HepG2 (cell line): ENCODE measurements around the gene PDGFB. TPM values are rescaled to one million over a fixed set of nuclear protein-coding genes. Genes with fewer than 3 reads are reported as not detected.
A peak's percentile ranks its signal among the peaks of the same experiment; 100 is the strongest.

Experiments
- ATAC-seq: fragments of 200-7000 bp; cut with Tn5 transposase; 3 replicates; pipeline ENCODE4 v1.9.1; 2020; ENCODE audit warnings: mild to moderate bottlenecking, moderate library complexity
- Bru-seq: library from RNA; stranded (reverse); fragments of 400-500 nt; gene quantifications from one replicate; lab custom pipeline; 2021; lab: Mats Ljungman, UMichigan
- BruChase-seq, 2 experiments: library from RNA; stranded (reverse); fragments of 400-500 nt; gene quantifications; one replicate each; lab custom pipeline; 2021; lab: Mats Ljungman, UMichigan
- BruUV-seq: library from RNA; stranded (reverse); fragments of 400-500 nt; replicated peaks from 2 replicates; lab custom pipeline; 2021; lab: Mats Ljungman, UMichigan
- CTCF ChIA-PET: fragments of 300-600 bp; formaldehyde crosslinking; extraction: SDS; loops from one replicate; lab custom pipeline; 2021; ENCODE audit warnings: low total read pairs, inconsistent platforms, low intra/inter-chr PET ratio; lab: Yijun Ruan, JAX
- POLR2A ChIA-PET: fragments of 350-600 bp; sonication (Branson Sonifier 250); formaldehyde crosslinking; loops from one replicate; lab custom pipeline; 2020; ENCODE audit warnings: antibody characterized with exemption, inconsistent platforms; lab: Yijun Ruan, JAX
- DNase-seq: peaks from one replicate; pipeline ENCODE4 v3.0.0-alpha.2; 2015; ENCODE audit warnings: low spot score
- FAIRE-seq: peaks from 3 replicates; lab custom pipeline; 2011; peaks lifted over from hg19 to GRCh38; lab: Jason Lieb, UNC
- H2AFZ ChIP-seq: one replicate; pipeline ENCODE4 v1.6.1; 2011; ENCODE audit warnings: low read length, inconsistent platforms
- H3K27ac ChIP-seq: fragments of 300-600 bp; 3 replicates; pipeline ENCODE4 v1.8.0; 2011; ENCODE audit warnings: mixed run types, mild to moderate bottlenecking, mixed read lengths, low read length, inconsistent platforms; ENCODE audit not compliant: insufficient read depth; ENCODE audit errors: extremely low read length
- H3K27me3 ChIP-seq, 2 experiments: fragments of 200-600 bp in 1 of 2; 2 replicates in 1 of 2; 3 replicates in 1 of 2; pipeline versions ENCODE4 v1.6.0 to v1.8.0; 2011; ENCODE audit warnings: low read length in 2 of 2, mild to moderate bottlenecking in 2 of 2, moderate library complexity in 2 of 2, inconsistent platforms in 1 of 2; ENCODE audit not compliant: insufficient read depth in 2 of 2, control insufficient read depth in 1 of 2
- H3K36me3 ChIP-seq, 2 experiments: fragments of 200-600 bp in 1 of 2; replicated peaks in 1 of 2; 2 replicates in 1 of 2; 3 replicates in 1 of 2; pipeline versions ENCODE4 v1.5.1 to v1.8.0; 2011; ENCODE audit warnings: low read length in 2 of 2, inconsistent platforms in 1 of 2; ENCODE audit not compliant: insufficient read depth in 2 of 2, control insufficient read depth in 1 of 2
- H3K4me1 ChIP-seq: 2 replicates; pipeline ENCODE4 v1.5.1; 2012; ENCODE audit warnings: low read length, inconsistent platforms; ENCODE audit not compliant: insufficient read depth
- H3K4me2 ChIP-seq: 2 replicates; pipeline ENCODE4 v1.6.0; 2011; ENCODE audit warnings: low read depth, low read length, inconsistent platforms
- H3K4me3 ChIP-seq, 3 experiments: fragments of 200-600 bp in 1 of 3; sonication (generic), shearing (Covaris generic) in 1 of 3; replicated peaks in 1 of 3; 2 replicates each; pipeline ENCODE4 v1.5.1; 2011 to 2016; ENCODE audit warnings: low read length in 3 of 3, inconsistent platforms in 2 of 3, low read depth in 2 of 3, mild to moderate bottlenecking in 2 of 3, control low read depth in 1 of 3, mixed read lengths in 1 of 3; ENCODE audit not compliant: insufficient read depth in 1 of 3
- H3K79me2 ChIP-seq: one replicate; pipeline ENCODE4 v1.6.1; 2011; ENCODE audit warnings: low read length, inconsistent platforms; ENCODE audit not compliant: insufficient read depth
- H3K9ac ChIP-seq: 2 replicates; pipeline ENCODE4 v1.6.0; 2011; ENCODE audit warnings: mild to moderate bottlenecking, low read depth, low read length, inconsistent platforms; ENCODE audit not compliant: insufficient read depth
- H3K9me3 ChIP-seq: 2 replicates; pipeline ENCODE4 v1.5.1; 2012; ENCODE audit warnings: mild to moderate bottlenecking, low read length
- H4K20me1 ChIP-seq: 2 replicates; pipeline ENCODE4 v1.6.0; 2011; ENCODE audit warnings: inconsistent platforms, mild to moderate bottlenecking, low read length, moderate library complexity; ENCODE audit not compliant: insufficient read depth
- LCORL ChIP-seq, 2 experiments: fragments of 450-650 bp in 1 of 2; sonication (generic) in 1 of 2; formaldehyde crosslinking in 1 of 2; IDR thresholded peaks; 2 replicates each; pipeline versions ENCODE4 v1.5.0 to v1.6.1; 2017 to 2020; ENCODE audit warnings: antibody characterized with exemption in 1 of 2, missing genetic modification reagents in 1 of 2
- MXD4 ChIP-seq: IDR thresholded peaks from 2 replicates; pipeline ENCODE4 v1.6.1; 2016; ENCODE audit warnings: mild to moderate bottlenecking, missing biosample characterization, missing genetic modification reagents
- POLR2AphosphoS5 ChIP-seq: IDR thresholded peaks from 2 replicates; pipeline ENCODE4 v1.6.1; 2012; ENCODE audit warnings: low read depth, low read length
- RNF219 ChIP-seq: sonication (generic); formaldehyde crosslinking; IDR thresholded peaks from 2 replicates; pipeline ENCODE4 v1.5.0; 2020; ENCODE audit warnings: mild to moderate bottlenecking, missing genetic modification reagents
- ZC3H13 ChIP-seq: sonication (generic); formaldehyde crosslinking; IDR thresholded peaks from 2 replicates; pipeline ENCODE4 v1.8.1; 2023; ENCODE audit warnings: mild to moderate bottlenecking, missing genetic modification reagents, moderate library complexity
- ZFP36L1 ChIP-seq: sonication (generic); formaldehyde crosslinking; IDR thresholded peaks from 2 replicates; pipeline ENCODE4 v1.8.0; 2022; ENCODE audit warnings: mild to moderate bottlenecking, missing genetic modification reagents, moderate library complexity
- ZFY ChIP-seq: sonication (generic); formaldehyde crosslinking; IDR thresholded peaks from 2 replicates; pipeline ENCODE4 v1.4.0; 2020; ENCODE audit warnings: missing genetic modification reagents
- ZNF17 ChIP-seq: sonication (generic); formaldehyde crosslinking; IDR thresholded peaks from 2 replicates; pipeline ENCODE4 v1.5.0; 2020; ENCODE audit warnings: mild to moderate bottlenecking, missing genetic modification reagents
- ZNF501 ChIP-seq: sonication (generic); formaldehyde crosslinking; IDR thresholded peaks from 2 replicates; pipeline ENCODE4 v1.5.1; 2020; ENCODE audit warnings: mild to moderate bottlenecking, moderate library complexity, missing genetic modification reagents
- ZNF761 ChIP-seq: sonication (generic); formaldehyde crosslinking; conservative IDR thresholded peaks from 2 replicates; pipeline ENCODE4 v1.4.0; 2020; ENCODE audit warnings: mild to moderate bottlenecking, missing genetic modification reagents
- ZNF768 ChIP-seq: sonication (generic); formaldehyde crosslinking; IDR thresholded peaks from 2 replicates; pipeline ENCODE4 v1.4.0; 2020; ENCODE audit warnings: missing genetic modification reagents
- ZNF772 ChIP-seq: sonication (generic); formaldehyde crosslinking; IDR thresholded peaks from 2 replicates; pipeline ENCODE4 v1.5.0; 2020; ENCODE audit warnings: mild to moderate bottlenecking, missing genetic modification reagents
- WGBS: methylation state at CpG from one replicate; pipeline ENCODE4 v1.1.6; 2017; ENCODE audit warnings: low lambda C conversion rate; 5-methylcytosine and 5-hydroxymethylcytosine counted together
- in situ Hi-C: cut with HindIII; loops from 2 replicates; pipeline ENCODE4 v1.10.0; 2017; ENCODE audit warnings: low pct_unique_long_range_greater_than_20kb; ENCODE audit not compliant: extremely low pct_ligation_motif_present
- intact Hi-C: fragments of 100-400 bp; cut with micrococcal nuclease; formaldehyde crosslinking; loops from one replicate; pipeline ENCODE4 v1.10.0; 2022; ENCODE audit not compliant: unreplicated experiment
- long read RNA-seq, 2 experiments: library from RNA in 1 of 2; library from polyadenylated mRNA in 1 of 2; stranded (forward) in 1 of 2; unstranded in 1 of 2; transcript quantifications; one replicate each; pipeline ENCODE4 v2.0.0, GENCODE V29; 2019 to 2022
- polyA minus RNA-seq, 3 experiments: library from RNA; depleted of rRNA, polyadenylated mRNA; stranded (reverse); fragments of >200 nt; gene quantifications; 2 replicates each; pipeline ENCODE4 v1.2.3, GENCODE V29; 2011; ENCODE audit warnings: low replicate concordance in 1 of 3
- polyA plus RNA-seq, 8 experiments: library from polyadenylated mRNA; depleted of rRNA in 3 of 8; stranded (reverse) in 7 of 8; unstranded in 1 of 8; fragments of >200 nt; fragmentation: Illumina TruSeq in 4 of 8; extraction: Trizol in 4 of 8; gene quantifications; 2 replicates each; pipeline versions ENCODE4 v1.2.1 to v1.2.3, GENCODE V29; 2011 to 2016; ENCODE audit warnings: low read depth in 4 of 8, missing spikeins in 1 of 8, mixed read lengths in 1 of 8; ENCODE audit not compliant: insufficient read depth in 1 of 8
- total RNA-seq, 5 experiments: library from RNA; depleted of rRNA; stranded (reverse); fragments of >200 nt; fragmentation: Illumina TruSeq; extraction: Trizol; gene quantifications; 2 replicates each; pipeline ENCODE4 v1.2.3, GENCODE V29; 2016; ENCODE audit warnings: low read depth in 1 of 5
- TF ChIP-seq, protein P1 (sequence below): IDR thresholded peaks from 2 replicates; pipeline ENCODE4 v1.6.1; 2016; ENCODE audit warnings: missing genetic modification reagents, missing compliant biosample characterization
- TF ChIP-seq, protein P2 (sequence below): sonication (generic); formaldehyde crosslinking; conservative IDR thresholded peaks from 2 replicates; pipeline ENCODE4 v1.8.0; 2022; ENCODE audit warnings: mild to moderate bottlenecking, moderate library complexity, missing genetic modification reagents

Gene PDGFB
- total RNA-seq (2016; rRNA removed; fragmentation: Illumina TruSeq; extraction: Trizol) (0.65 and 1.4 TPM in 2 replicates), polyA plus RNA-seq (2011; rRNA removed) (10.1 and 12.8 TPM in 2 replicates), polyA minus RNA-seq (2011; rRNA and poly(A)+ RNA removed; ENCODE audit: low replicate concordance) (2.3 and 28.2 TPM in 2 replicates), Bru-seq, nascent RNA (percentile 44 among the genes with signal in this experiment), BruChase-seq, experiment 1, labeled RNA remaining after a 6-hour chase (percentile 48 among the genes with signal in this experiment), BruChase-seq, experiment 2, labeled RNA remaining after a 2-hour chase (percentile 46 among the genes with signal in this experiment)
- 0.26 and 0.30 TPM in 2 replicates for total RNA-seq (2016; cell fraction: cytosol; rRNA removed; fragmentation: Illumina TruSeq; extraction: Trizol; ENCODE audit: low read depth)
- 1.0 and 1.1 TPM in 2 replicates for total RNA-seq (2016; cell fraction: insoluble cytoplasmic fraction; rRNA removed; fragmentation: Illumina TruSeq; extraction: Trizol)
- 0.76 and 1.4 TPM in 2 replicates for total RNA-seq (2016; cell fraction: membrane; rRNA removed; fragmentation: Illumina TruSeq; extraction: Trizol)
- 1.7 and 2.0 TPM in 2 replicates for total RNA-seq (2016; cell fraction: nucleus; rRNA removed; fragmentation: Illumina TruSeq; extraction: Trizol)
- 12.7 and 12.9 TPM in 2 replicates for polyA plus RNA-seq (2011; cell fraction: cytosol; rRNA removed)
- polyA plus RNA-seq (2011; cell fraction: nucleus; rRNA removed) = 37.3 and 38.1 TPM in 2 replicates
- polyA plus RNA-seq (2012) = 11.5 and 12.7 TPM in 2 replicates
- 0.15 and 0.27 TPM in 2 replicates for polyA plus RNA-seq (2016; cell fraction: cytosol; fragmentation: Illumina TruSeq; extraction: Trizol; ENCODE audit: low read depth)
- 0.72 and 0.85 TPM in 2 replicates for polyA plus RNA-seq (2016; cell fraction: insoluble cytoplasmic fraction; fragmentation: Illumina TruSeq; extraction: Trizol; ENCODE audit: low read depth)
- 0.63 and 0.68 TPM in 2 replicates for polyA plus RNA-seq (2016; cell fraction: membrane; fragmentation: Illumina TruSeq; extraction: Trizol; ENCODE audit: low read depth)
- polyA plus RNA-seq (2016; cell fraction: nucleus; fragmentation: Illumina TruSeq; extraction: Trizol; ENCODE audit: insufficient read depth, low read depth) = 3.3 and 3.9 TPM in 2 replicates
- 13.6 and 16.1 TPM in 2 replicates for polyA minus RNA-seq (2011; cell fraction: cytosol; rRNA and poly(A)+ RNA removed)
- polyA minus RNA-seq (2011; cell fraction: nucleus; rRNA and poly(A)+ RNA removed) = 7.7 and 9.6 TPM in 2 replicates
- long read RNA-seq, experiment 1, partial matches to known transcripts = 0 of 1 reads
- long read RNA-seq, experiment 1, other reads (novel, unspliced or antisense) = 0 of 1 reads
- long read RNA-seq, experiment 2, partial matches to known transcripts = 5 of 16 reads
- long read RNA-seq, experiment 2, other reads (novel, unspliced or antisense) = 6 of 16 reads

DNA sequence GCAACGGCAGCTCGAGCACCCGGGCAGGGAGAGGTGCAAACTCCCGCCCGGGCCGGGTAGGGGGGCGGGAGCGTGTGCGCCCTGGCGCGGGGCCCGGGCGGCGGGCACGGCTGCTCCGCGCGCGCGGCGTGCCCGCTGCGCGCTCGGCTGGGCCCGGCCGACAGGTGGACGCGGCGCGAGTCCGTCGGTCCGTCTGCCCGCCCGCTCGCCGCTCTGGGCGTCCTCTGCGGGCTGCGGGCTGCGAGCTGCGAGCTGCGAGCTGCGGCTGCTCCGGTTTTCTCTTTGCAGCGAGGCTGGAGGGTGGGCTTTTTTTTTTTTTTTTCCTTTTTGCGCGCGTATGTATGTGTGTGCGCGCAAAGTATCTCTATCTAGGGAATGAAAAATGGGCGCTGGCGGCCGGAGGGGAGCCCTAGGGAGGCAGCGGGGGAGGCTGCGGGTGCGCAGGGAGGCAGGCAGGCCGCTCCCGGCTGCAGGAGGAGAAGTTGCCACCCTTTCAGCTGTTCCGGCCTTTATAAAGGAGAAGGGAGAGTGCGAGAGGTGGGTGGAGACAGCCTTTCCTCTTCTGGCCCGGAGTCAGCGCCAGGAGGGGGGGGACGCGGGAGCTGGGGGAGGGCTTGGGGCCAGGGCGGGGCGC is at the start of gene PDGFB:
Gene PDGFB (minus strand): TSS at position 487 of the 634 bp plus-strand sequence. CDS start 1,019 bp downstream, outside the sequence.
- intact Hi-C loops = loop anchor here (5.0 to 10.0 kb wide), 3 partner anchors 53 to 73 kb away; partner anchors contain the start of gene RPL3
- peaks cover 44% of the 10 kb centered on the region for H3K4me1 ChIP-seq
- peaks cover 3% of the 10 kb centered on the region; the same call in 1 of the 2 replicates for H4K20me1 ChIP-seq
- H3K27me3 ChIP-seq = no peaks in the 10 kb centered on the region; a peak in 1 of 5 replicates
- no peak for DNase-seq
- peak within 1 kb of the TSS; percentile 89 for H3K9ac ChIP-seq
- peak within 1 kb of the TSS; percentile 93 for H3K27ac ChIP-seq
- in situ Hi-C loops = loop anchor here (5.0 kb wide), 1 partner anchor 67 kb away; no protein-coding TSS in a partner anchor
- BruUV-seq = no TSS peak
- H3K4me3 ChIP-seq = peak within 1 kb of the TSS; percentile 67 to 88 (median 75)
- no peak for ATAC-seq
- H3K9me3 ChIP-seq = no peaks in the 10 kb centered on the region
- 1% methylated on average over 38 of the region's 68 CpGs for WGBS
- H2AFZ ChIP-seq = no peak within 1 kb of the TSS
- H3K79me2 ChIP-seq = peaks cover 12% of the 10 kb centered on the region
- CTCF ChIA-PET = no interaction called here
- H3K4me2 ChIP-seq = peak within 1 kb of the TSS; percentile 75
- no peak for FAIRE-seq
- H3K36me3 ChIP-seq = no peaks in the 10 kb centered on the region
- POLR2A ChIA-PET = interaction anchor here (0.7 to 2.3 kb wide), 10 partner anchors 11 to 74 kb away, joined by 3 to 13 read pairs (median 4); partner anchors contain the start of gene RPL3
- TF ChIP-seq ZNF17 (CRISPR knock-in tag) = no peak
- 0 out of 2 replicates have a peak, but pooled peaks have one; percentile 10 for TF ChIP-seq ZFY (CRISPR knock-in tag)
- TF ChIP-seq ZNF768 (CRISPR knock-in tag) = no peak
- 0 out of 2 replicates have a peak, but pooled peaks have one; percentile 16 for TF ChIP-seq ZC3H13 (CRISPR knock-in tag)
- TF ChIP-seq, protein P1, sequence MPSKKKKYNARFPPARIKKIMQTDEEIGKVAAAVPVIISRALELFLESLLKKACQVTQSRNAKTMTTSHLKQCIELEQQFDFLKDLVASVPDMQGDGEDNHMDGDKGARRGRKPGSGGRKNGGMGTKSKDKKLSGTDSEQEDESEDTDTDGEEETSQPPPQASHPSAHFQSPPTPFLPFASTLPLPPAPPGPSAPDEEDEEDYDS = peak; percentile 96
- no peak for TF ChIP-seq LCORL (IDR thresholded peaks at IDR 0.05)
- TF ChIP-seq LCORL (CRISPR knock-in tag; IDR thresholded peaks at IDR 0.05) = 0 out of 2 replicates have a peak, but pooled peaks have one; percentile 3
- TF ChIP-seq ZNF501 = 0 out of 2 replicates have a peak, but pooled peaks have one; percentile 26
- TF ChIP-seq, protein P2, sequence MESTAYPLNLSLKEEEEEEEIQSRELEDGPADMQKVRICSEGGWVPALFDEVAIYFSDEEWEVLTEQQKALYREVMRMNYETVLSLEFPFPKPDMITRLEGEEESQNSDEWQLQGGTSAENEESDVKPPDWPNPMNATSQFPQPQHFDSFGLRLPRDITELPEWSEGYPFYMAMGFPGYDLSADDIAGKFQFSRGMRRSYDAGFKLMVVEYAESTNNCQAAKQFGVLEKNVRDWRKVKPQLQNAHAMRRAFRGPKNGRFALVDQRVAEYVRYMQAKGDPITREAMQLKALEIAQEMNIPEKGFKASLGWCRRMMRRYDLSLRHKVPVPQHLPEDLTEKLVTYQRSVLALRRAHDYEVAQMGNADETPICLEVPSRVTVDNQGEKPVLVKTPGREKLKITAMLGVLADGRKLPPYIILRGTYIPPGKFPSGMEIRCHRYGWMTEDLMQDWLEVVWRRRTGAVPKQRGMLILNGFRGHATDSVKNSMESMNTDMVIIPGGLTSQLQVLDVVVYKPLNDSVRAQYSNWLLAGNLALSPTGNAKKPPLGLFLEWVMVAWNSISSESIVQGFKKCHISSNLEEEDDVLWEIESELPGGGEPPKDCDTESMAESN (CRISPR knock-in tag) = no peak
- TF ChIP-seq ZNF761 = no peak
- TF ChIP-seq ZNF772 (CRISPR knock-in tag) = no peak
- TF ChIP-seq RNF219 = no peak
- peak; percentile 42; the same call in 1 of the 2 replicates for TF ChIP-seq POLR2AphosphoS5
- no peak for TF ChIP-seq MXD4 (CRISPR knock-in tag)
- no peak for TF ChIP-seq ZFP36L1 (CRISPR knock-in tag)
